GM06990 (cell line): ENCODE results near the gene CATSPER4.

Source experiments
- DNase-seq: peaks from one replicate; pipeline ENCODE4 v3.0.0-alpha.2; 2011; ENCODE audit not compliant: insufficient read length; ENCODE audit errors: extremely low read depth
- H3K27me3 ChIP-seq: replicated peaks from 2 replicates; pipeline ENCODE4 v1.6.0; 2011; ENCODE audit warnings: low read length; ENCODE audit not compliant: control insufficient read depth, insufficient read depth
- H3K36me3 ChIP-seq: 2 replicates; pipeline ENCODE4 v1.5.1; 2011; ENCODE audit warnings: low read length; ENCODE audit not compliant: control insufficient read depth, insufficient read depth
- H3K4me3 ChIP-seq: replicated peaks from 2 replicates; pipeline ENCODE4 v1.5.1; 2011; ENCODE audit warnings: low read depth, mild to moderate bottlenecking, control low read depth, low read length
- CTCF ChIP-seq: IDR thresholded peaks from 2 replicates; pipeline ENCODE4 v1.5.1; 2011; ENCODE audit warnings: low read length, control low read depth, mild to moderate bottlenecking, inconsistent platforms; ENCODE audit not compliant: insufficient read depth, poor library complexity, severe bottlenecking

The CATSPER4 gene

GRCh38 chr1:26210147-26210870 lies 19.9 kb downstream of the CATSPER4 start:
- H3K36me3 ChIP-seq = no peaks in the 10 kb centered on the region
- no peaks in the 10 kb centered on the region; the same call in 1 of the 2 replicates for H3K27me3 ChIP-seq
- no peak for TF ChIP-seq CTCF
- no peak for DNase-seq
- no peak overlapping the region for H3K4me3 ChIP-seq

- no peak overlapping the region for H3K4me3 ChIP-seq
- H3K27me3 ChIP-seq = no peaks in the 10 kb centered on the region; the same call in 1 of the 2 replicates
- TF ChIP-seq CTCF = no peak
- DNase-seq = no peak
- H3K36me3 ChIP-seq = no peaks in the 10 kb centered on the region
Measured at GRCh38 chr1:26212726-26213125, 22.3 kb downstream of the CATSPER4 start.

GRCh38 chr1:26213335-26213905 lies 23.0 kb downstream of the CATSPER4 start:
- DNase-seq = no peak
- no peak overlapping the region for H3K4me3 ChIP-seq
- no peaks in the 10 kb centered on the region for H3K36me3 ChIP-seq
- no peak for TF ChIP-seq CTCF
- no peaks in the 10 kb centered on the region; the same call in 1 of the 2 replicates for H3K27me3 ChIP-seq

GRCh38 chr1:26215246-26215645 lies 24.8 kb downstream of the CATSPER4 start:
- DNase-seq = no peak
- Histone ChIP-seq H3K4me3 (no peak overlapping the region), H3K27me3 (no peaks in the 10 kb centered on the region; the same call in 1 of the 2 replicates), H3K36me3 (no peaks in the 10 kb centered on the region)
- no peak for TF ChIP-seq CTCF

GRCh38 chr1:26218906-26219494 lies 28.6 kb downstream of the CATSPER4 start:
- Histone ChIP-seq H3K27me3 (no peaks in the 10 kb centered on the region; the same call in none of the 2 replicates), H3K4me3 (no peak overlapping the region), H3K36me3 (no peaks in the 10 kb centered on the region)
- TF ChIP-seq CTCF = no peak
- DNase-seq = no peak
